Measurements from ENCODE around the gene ZSCAN32. TPM values are rescaled to one million over a fixed set of nuclear protein-coding genes. Genes with fewer than 3 reads are reported as not detected.

ZSCAN32 gene
- total and polyA plus RNA-seq, 7 donors, result 4.6 to 9.8 (median 5.6) TPM

DNA sequence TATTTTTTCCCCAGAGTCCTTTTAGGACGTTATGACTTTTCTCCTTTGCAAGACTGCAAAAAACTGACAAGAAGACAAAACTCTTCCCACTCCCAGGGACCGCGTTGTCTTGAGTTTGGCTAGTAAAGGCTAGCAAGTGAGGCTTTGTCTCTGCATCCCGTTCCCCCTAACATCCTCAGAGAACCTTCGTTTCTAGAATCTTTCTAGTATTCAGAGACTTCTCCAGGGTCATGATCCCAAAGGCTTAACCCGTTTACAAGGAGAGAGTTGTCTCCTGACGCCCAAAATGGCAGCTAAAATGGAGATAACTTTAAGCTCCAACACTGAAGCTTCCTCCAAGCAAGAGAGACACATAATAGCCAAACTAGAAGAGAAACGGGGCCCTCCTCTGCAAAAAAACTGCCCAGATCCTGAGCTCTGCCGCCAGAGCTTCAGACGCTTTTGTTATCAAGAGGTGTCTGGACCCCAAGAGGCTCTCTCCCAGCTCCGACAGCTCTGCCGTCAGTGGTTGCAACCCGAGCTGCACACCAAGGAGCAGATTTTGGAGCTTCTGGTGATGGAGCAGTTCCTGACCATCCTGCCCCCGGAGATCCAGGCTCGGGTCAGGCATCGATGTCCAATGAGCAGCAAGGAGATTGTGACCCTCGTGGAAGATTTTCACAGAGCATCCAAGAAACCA lies 1.1 kb upstream of the ZSCAN32 start:
- TF ChIP-seq, protein P1, sequence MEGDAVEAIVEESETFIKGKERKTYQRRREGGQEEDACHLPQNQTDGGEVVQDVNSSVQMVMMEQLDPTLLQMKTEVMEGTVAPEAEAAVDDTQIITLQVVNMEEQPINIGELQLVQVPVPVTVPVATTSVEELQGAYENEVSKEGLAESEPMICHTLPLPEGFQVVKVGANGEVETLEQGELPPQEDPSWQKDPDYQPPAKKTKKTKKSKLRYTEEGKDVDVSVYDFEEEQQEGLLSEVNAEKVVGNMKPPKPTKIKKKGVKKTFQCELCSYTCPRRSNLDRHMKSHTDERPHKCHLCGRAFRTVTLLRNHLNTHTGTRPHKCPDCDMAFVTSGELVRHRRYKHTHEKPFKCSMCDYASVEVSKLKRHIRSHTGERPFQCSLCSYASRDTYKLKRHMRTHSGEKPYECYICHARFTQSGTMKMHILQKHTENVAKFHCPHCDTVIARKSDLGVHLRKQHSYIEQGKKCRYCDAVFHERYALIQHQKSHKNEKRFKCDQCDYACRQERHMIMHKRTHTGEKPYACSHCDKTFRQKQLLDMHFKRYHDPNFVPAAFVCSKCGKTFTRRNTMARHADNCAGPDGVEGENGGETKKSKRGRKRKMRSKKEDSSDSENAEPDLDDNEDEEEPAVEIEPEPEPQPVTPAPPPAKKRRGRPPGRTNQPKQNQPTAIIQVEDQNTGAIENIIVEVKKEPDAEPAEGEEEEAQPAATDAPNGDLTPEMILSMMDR (IDR thresholded peaks at IDR 0.05), result no peak
- no peak for DNase-seq
- no peak for ATAC-seq
- H3K27ac ChIP-seq, result peak overlapping the region; percentile 90
- H3K9me3 ChIP-seq, result peaks cover 45% of the 10 kb centered on the region
- 18 to 27% (median 23%) methylated on average over 17 of the region's 17 CpGs for WGBS, 3 donors
- no peaks in the 10 kb centered on the region for H3K27me3 ChIP-seq (ENCODE audit: insufficient read depth in 3 of 3, low read length in 2 of 3)
- intact Hi-C loops (cut with DNase I), result loop anchor here (1.0 to 5.0 kb wide), 4 partner anchors 55 to 99 kb away; partner anchors contain the start of genes CLUAP1 (in 1 of the 2), TIGD7 (in 1 of the 2) and ZNF75A (in 1 of the 2)
- peaks cover 13 to 54% of the 10 kb centered on the region in 2 donors for H3K36me3 ChIP-seq (ENCODE audit: insufficient read depth in 1 of 2, low read depth in 1 of 2)
- H3K4me1 ChIP-seq, result peaks cover 12% of the 10 kb centered on the region
- H3K4me3 ChIP-seq, result peak overlapping the region; percentile 98

DNA sequence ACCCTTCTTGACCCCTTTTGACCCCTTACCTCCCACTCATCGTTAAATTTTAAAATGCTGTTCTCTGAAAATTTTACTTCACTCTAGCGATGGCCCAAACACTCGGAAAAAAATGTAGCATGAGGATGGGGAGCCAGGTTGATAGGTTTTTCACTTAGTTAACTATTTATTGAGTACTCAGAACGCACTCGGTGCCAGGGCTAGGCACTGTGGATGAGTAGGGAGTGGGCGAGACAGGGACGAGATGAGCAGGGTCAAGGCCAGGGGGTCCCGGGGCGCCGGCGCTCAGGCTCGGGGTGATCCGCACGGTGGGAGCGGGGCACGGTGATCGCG lies 392 bp downstream of the ZSCAN32 start:
- Histone ChIP-seq H3K27ac (peak overlapping the region; percentile 90), H3K4me3 (peak overlapping the region; percentile 98), H3K27me3 (ENCODE audit: insufficient read depth in 3 of 3, low read length in 2 of 3) (no peaks in the 10 kb centered on the region), H3K36me3 (ENCODE audit: insufficient read depth in 1 of 2, low read depth in 1 of 2) (peaks cover 11 to 54% of the 10 kb centered on the region in 2 donors), H3K4me1 (peaks cover 12% of the 10 kb centered on the region), H3K9me3 (peaks cover 45% of the 10 kb centered on the region)
- ATAC-seq (no peak), DNase-seq (no peak)
- TF ChIP-seq, protein P1 (IDR thresholded peaks at IDR 0.05), result no peak
- 0 to 1% (median 0%) methylated on average over 18 of the region's 18 CpGs for WGBS, 3 donors
- intact Hi-C loops (cut with DNase I), result loop anchor here (2.0 to 5.0 kb wide), 3 partner anchors 56 to 100 kb away; partner anchors contain the start of gene CLUAP1 (in 1 of the 2)

DNA sequence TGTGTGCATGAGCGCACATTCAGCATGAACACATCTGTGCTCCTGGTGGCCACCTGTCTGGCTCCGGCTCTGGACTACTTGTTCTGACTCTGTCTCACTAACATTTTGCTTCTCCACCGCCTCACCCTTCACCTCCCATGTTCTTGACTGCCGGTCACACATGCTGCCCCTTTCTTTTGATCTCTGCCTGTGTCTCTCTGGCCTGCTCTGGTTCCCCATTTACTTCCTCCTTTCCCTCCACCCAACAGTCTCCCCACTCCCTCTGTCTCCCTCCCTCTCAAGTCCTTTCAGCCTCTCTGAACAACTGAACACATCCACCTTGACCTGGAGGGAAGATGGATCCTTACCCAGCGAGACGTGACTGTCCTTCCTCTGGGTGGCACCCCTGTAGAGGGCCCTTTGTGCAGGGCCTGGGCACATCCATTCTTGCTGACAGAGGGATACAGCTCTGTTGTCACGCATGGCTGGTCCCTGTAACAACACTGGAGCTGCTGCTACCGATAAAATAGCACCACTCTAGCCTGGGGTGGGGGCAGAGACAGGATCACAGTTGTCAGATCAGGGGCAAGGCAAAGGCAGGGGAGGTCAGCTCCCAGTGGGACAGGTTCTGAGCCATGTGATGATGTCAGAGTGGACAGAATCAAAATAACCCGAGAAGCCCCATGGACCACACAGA lies 11.0 kb downstream of the ZSCAN32 start:
- peaks cover 84% of the 10 kb centered on the region for H3K9me3 ChIP-seq
- peaks cover 32 to 70% of the 10 kb centered on the region in 2 donors for H3K36me3 ChIP-seq (ENCODE audit: insufficient read depth in 1 of 2, low read depth in 1 of 2)
- ATAC-seq (no peak), DNase-seq (no peak)
- no peak overlapping the region for H3K4me3 ChIP-seq
- whole genome bisulfite sequencing, 3 donors, result 96 to 97% (median 96%) methylated on average over 9 of the region's 9 CpGs
- no peak overlapping the region for H3K27ac ChIP-seq
- H3K4me1 ChIP-seq, result no peaks in the 10 kb centered on the region
- TF ChIP-seq, protein P1 (IDR thresholded peaks at IDR 0.05), result no peak
- intact Hi-C loops (cut with DNase I), result no loop called here
- no peaks in the 10 kb centered on the region for H3K27me3 ChIP-seq (ENCODE audit: insufficient read depth in 3 of 3, low read length in 2 of 3)

DNA sequence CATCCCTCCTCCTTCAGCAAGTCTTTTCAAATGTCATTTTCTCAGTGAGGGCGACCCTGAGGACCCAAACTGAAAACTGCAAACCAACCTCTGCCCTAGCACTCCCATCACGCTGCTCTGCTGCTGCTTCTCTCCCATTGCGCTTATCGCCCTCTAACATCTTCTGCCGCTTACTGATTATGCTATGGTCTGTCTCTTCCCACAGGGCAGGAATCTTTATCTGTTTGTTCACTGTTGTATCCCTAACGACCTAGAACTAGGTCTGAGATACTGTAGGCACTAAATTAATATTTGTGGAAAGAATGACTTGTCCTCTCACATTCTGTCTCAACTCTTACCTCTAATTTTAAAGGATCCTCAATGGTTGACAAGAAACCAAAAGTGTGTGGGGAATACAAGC lies 12.5 kb downstream of the ZSCAN32 start:
- Histone ChIP-seq H3K4me1 (no peaks in the 10 kb centered on the region), H3K27ac (no peak overlapping the region), H3K27me3 (ENCODE audit: insufficient read depth in 3 of 3, low read length in 2 of 3) (no peaks in the 10 kb centered on the region), H3K4me3 (no peak overlapping the region), H3K9me3 (peaks cover 85% of the 10 kb centered on the region), H3K36me3 (ENCODE audit: insufficient read depth in 1 of 2, low read depth in 1 of 2) (peaks cover 31 to 68% of the 10 kb centered on the region in 2 donors)
- intact Hi-C loops (cut with DNase I), result no loop called here
- ATAC-seq (no peak), DNase-seq (no peak)
- TF ChIP-seq, protein P1 (IDR thresholded peaks at IDR 0.05), result no peak
- 95 to 99% (median 97%) methylated on average over 6 of the region's 6 CpGs for WGBS, 3 donors

Data from psoas muscle (tissue), 8 donors.